ENCODE results near the gene ATP2B2. TPM values are rescaled to one million over a fixed set of nuclear protein-coding genes. Genes with fewer than 3 reads are reported as not detected.
A peak's percentile ranks its signal among the peaks of the same experiment; 100 is the strongest.

ATP2B2 gene
- total and polyA plus RNA-seq, 8 donors: 0.11 to 0.75 (median 0.21) TPM

- ATAC-seq (peak in 2 of 4 donors; percentile 41 to 60), DNase-seq (no peak), FAIRE-seq (no peak)
- Histone ChIP-seq H3K27ac (no peak overlapping the region), H3K4me1 (no peaks in the 10 kb centered on the region), H3K9me3 (no peaks in the 10 kb centered on the region), H3K4me3 (no peak overlapping the region), H3K27me3 (no peaks in the 10 kb centered on the region), H3K36me3 (no peaks in the 10 kb centered on the region)
- 65 to 75% methylated on average over 19 of the region's 19 CpGs for WGBS, 2 donors
- intact Hi-C loops (cut with DNase I): no loop called here
- TF ChIP-seq CTCF (IDR thresholded peaks at IDR 0.05): no peak
Measured at GRCh38 chr3:10551821-10552630, 46.6 kb upstream of the ATP2B2 start.

- H3K4me3 ChIP-seq: no peak overlapping the region
- intact Hi-C loops (cut with DNase I): no loop called here
- no peak for TF ChIP-seq CTCF (IDR thresholded peaks at IDR 0.05)
Measured at GRCh38 chr3:10551139-10551538, 45.8 kb upstream of the ATP2B2 start.

GRCh38 chr3:10550705-10551104 is 45.3 kb upstream of the ATP2B2 start:
- Histone ChIP-seq H3K27ac (no peak overlapping the region), H3K9me3 (no peaks in the 10 kb centered on the region), H3K27me3 (no peaks in the 10 kb centered on the region), H3K36me3 (no peaks in the 10 kb centered on the region), H3K4me1 (no peaks in the 10 kb centered on the region), H3K4me3 (no peak overlapping the region)
- ATAC-seq (no peak), DNase-seq (no peak), FAIRE-seq (no peak)
- TF ChIP-seq CTCF (IDR thresholded peaks at IDR 0.05): no peak
- intact Hi-C loops (cut with DNase I): no loop called here
- WGBS, 2 donors: 51 to 58% methylated on average over 10 of the region's 10 CpGs

More at GRCh38 chr3:10551139-10551538, 45.8 kb upstream of the ATP2B2 start:
- FAIRE-seq: no peak
- Histone ChIP-seq H3K36me3 (no peaks in the 10 kb centered on the region), H3K27ac (no peak overlapping the region), H3K9me3 (no peaks in the 10 kb centered on the region), H3K4me1 (no peaks in the 10 kb centered on the region), H3K27me3 (no peaks in the 10 kb centered on the region)
- no peak for ATAC-seq
- 58 to 67% methylated on average over 9 of the region's 9 CpGs for WGBS, 2 donors
- DNase-seq: no peak

GRCh38 chr3:10549617-10550230 is 44.3 kb upstream of the ATP2B2 start:
- 67 to 71% methylated on average over 2 of the region's 2 CpGs for WGBS, 2 donors
- FAIRE-seq: no peak
- ATAC-seq: no peak
- no peak for TF ChIP-seq CTCF (IDR thresholded peaks at IDR 0.05)
- H3K27ac ChIP-seq: no peak overlapping the region
- H3K27me3 ChIP-seq: no peaks in the 10 kb centered on the region
- H3K4me1 ChIP-seq: no peaks in the 10 kb centered on the region
- DNase-seq: no peak
- H3K4me3 ChIP-seq: no peak overlapping the region
- no peaks in the 10 kb centered on the region for H3K36me3 ChIP-seq
- no peaks in the 10 kb centered on the region for H3K9me3 ChIP-seq
- intact Hi-C loops (cut with DNase I): no loop called here

- no peak for TF ChIP-seq CTCF (IDR thresholded peaks at IDR 0.05)
- H3K27ac ChIP-seq: no peak overlapping the region
- H3K9me3 ChIP-seq: no peaks in the 10 kb centered on the region
- ATAC-seq (no peak), DNase-seq (no peak), FAIRE-seq (no peak)
- no peaks in the 10 kb centered on the region for H3K36me3 ChIP-seq
- no peaks in the 10 kb centered on the region for H3K27me3 ChIP-seq
- no peaks in the 10 kb centered on the region for H3K4me1 ChIP-seq
- intact Hi-C loops (cut with DNase I): no loop called here
- no peak overlapping the region for H3K4me3 ChIP-seq
Measured at GRCh38 chr3:10548992-10549391, 43.6 kb upstream of the ATP2B2 start.

Data from pancreas (tissue), 10 donors.